Ovary (tissue), 3 donors: Measurements from ENCODE around the gene AOX1.

ENCODE experiments used
- CTCF ChIP-seq, 3 donors: fragments of 450-650 bp in 2 of 3; fragments of 200-600 bp in 1 of 3; IDR thresholded peaks; one replicate each; pipeline versions ENCODE4 v1.5.1 to v1.8.0; 2016 to 2022; ENCODE audit warnings: antibody characterized with exemption in 3 of 3, mild to moderate bottlenecking in 1 of 3
- EP300 ChIP-seq: sonication (generic); formaldehyde crosslinking; IDR thresholded peaks from one replicate; pipeline ENCODE4 v1.6.1; 2017; ENCODE audit warnings: antibody characterized with exemption
- POLR2A ChIP-seq: fragments of 450-650 bp; IDR thresholded peaks from one replicate; pipeline ENCODE4 v1.6.1; 2017; ENCODE audit warnings: antibody characterized with exemption, mild to moderate bottlenecking, moderate library complexity
- donor health status: DM: no; HTN: no; CAD: no.

- TF ChIP-seq CTCF (IDR thresholded peaks at IDR 0.05), result no peak
- no peak for TF ChIP-seq EP300
- TF ChIP-seq POLR2A, result no peak
These were observed 82.7 kb downstream of the AOX1 start for GRCh38 chr2:200668478-200668877.
